ENCODE data around the gene MOSPD2.

- TF ChIP-seq TCF4 (CRISPR knock-in tag; IDR thresholded peaks at IDR 0.05; ENCODE audit: borderline replicate concordance) (no peak), PATZ1 (CRISPR knock-in tag; IDR thresholded peaks at IDR 0.05; ENCODE audit: borderline replicate concordance) (no peak), GLIS3 (CRISPR knock-in tag; IDR thresholded peaks at IDR 0.05) (no peak), BACH2 (CRISPR knock-in tag; IDR thresholded peaks at IDR 0.05; ENCODE audit: borderline replicate concordance) (no peak), ZFP3 (CRISPR knock-in tag; IDR thresholded peaks at IDR 0.05) (no peak), CREB5 (CRISPR knock-in tag; IDR thresholded peaks at IDR 0.05; ENCODE audit: low read depth) (no peak), ZFP30 (CRISPR knock-in tag; IDR thresholded peaks at IDR 0.05) (no peak), CSDC2 (CRISPR knock-in tag; IDR thresholded peaks at IDR 0.05) (no peak), PPARA (CRISPR knock-in tag; IDR thresholded peaks at IDR 0.05; ENCODE audit: borderline replicate concordance) (no peak), ZNF8 (CRISPR knock-in tag; IDR thresholded peaks at IDR 0.05) (no peak), RARB (CRISPR knock-in tag; IDR thresholded peaks at IDR 0.05) (no peak)
- TF ChIP-seq, protein P1, sequence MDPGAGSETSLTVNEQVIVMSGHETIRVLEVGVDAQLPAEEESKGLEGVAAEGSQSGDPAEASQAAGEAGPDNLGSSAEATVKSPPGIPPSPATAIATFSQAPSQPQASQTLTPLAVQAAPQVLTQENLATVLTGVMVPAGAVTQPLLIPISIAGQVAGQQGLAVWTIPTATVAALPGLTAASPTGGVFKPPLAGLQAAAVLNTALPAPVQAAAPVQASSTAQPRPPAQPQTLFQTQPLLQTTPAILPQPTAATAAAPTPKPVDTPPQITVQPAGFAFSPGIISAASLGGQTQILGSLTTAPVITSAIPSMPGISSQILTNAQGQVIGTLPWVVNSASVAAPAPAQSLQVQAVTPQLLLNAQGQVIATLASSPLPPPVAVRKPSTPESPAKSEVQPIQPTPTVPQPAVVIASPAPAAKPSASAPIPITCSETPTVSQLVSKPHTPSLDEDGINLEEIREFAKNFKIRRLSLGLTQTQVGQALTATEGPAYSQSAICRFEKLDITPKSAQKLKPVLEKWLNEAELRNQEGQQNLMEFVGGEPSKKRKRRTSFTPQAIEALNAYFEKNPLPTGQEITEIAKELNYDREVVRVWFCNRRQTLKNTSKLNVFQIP (CRISPR knock-in tag; IDR thresholded peaks at IDR 0.05; ENCODE audit: borderline replicate concordance, low read depth), result no peak
Measured at GRCh38 chrX:14948691-14949090, 75.5 kb downstream of the MOSPD2 start.
